ENCODE data around the gene ARHGAP6. TPM values are rescaled to one million over a fixed set of nuclear protein-coding genes. Genes with fewer than 3 reads are reported as not detected.

The ARHGAP6 gene
- total RNA-seq, 1 experiment from 2014 or later: 0.07 TPM

GRCh38 chrX:11470250-11470974, 195.3 kb downstream of the ARHGAP6 start:
- H2BK15ac ChIP-seq (ENCODE audit: low read depth, low read length): no peak overlapping the region
- no peak overlapping the region for H4K5ac ChIP-seq (ENCODE audit: insufficient read length, low read depth, low read length)
- no peaks in the 10 kb centered on the region for H3K4me1 Mint-ChIP-seq
- H2BK12ac ChIP-seq (ENCODE audit: insufficient read length, low read depth, low read length): no peak overlapping the region
- H3K14ac ChIP-seq (ENCODE audit: insufficient read depth, low read length): no peak overlapping the region
- no peak overlapping the region for H3K4me2 ChIP-seq (ENCODE audit: insufficient read depth, insufficient read length, low read length)
- H4K20me1 ChIP-seq (ENCODE audit: control insufficient read depth, insufficient read depth, insufficient read length): no peaks in the 10 kb centered on the region
- no peak overlapping the region for H3K4ac ChIP-seq (ENCODE audit: low read depth, low read length)
- H2BK20ac ChIP-seq (ENCODE audit: low read depth, low read length, poor library complexity, severe bottlenecking): no peak overlapping the region
- H3K79me2 ChIP-seq (ENCODE audit: insufficient read depth, low read length): no peaks in the 10 kb centered on the region
- no peaks in the 10 kb centered on the region for H3K27me3 ChIP-seq (ENCODE audit: insufficient read depth, low read length)
- no peak overlapping the region for H3K27ac Mint-ChIP-seq
- H2AK5ac ChIP-seq (ENCODE audit: insufficient read length, low read length): no peak overlapping the region
- H3K18ac ChIP-seq (ENCODE audit: insufficient read length, low read depth, low read length): no peak overlapping the region
- no peaks in the 10 kb centered on the region for H3K23me2 ChIP-seq (ENCODE audit: insufficient read length, low read depth, low read length, poor library complexity, severe bottlenecking)
- H3T11ph ChIP-seq (ENCODE audit: low read length): no peak overlapping the region
- peaks cover 4% of the 10 kb centered on the region for H3K9me3 ChIP-seq (ENCODE audit: control insufficient read depth, low read depth, low read length)
- no peaks in the 10 kb centered on the region for H3K4me1 ChIP-seq (ENCODE audit: insufficient read depth, low read length)
- H3K56ac ChIP-seq (ENCODE audit: insufficient read length, low read depth, low read length): no peak overlapping the region
- no peak overlapping the region for H3K23ac ChIP-seq (ENCODE audit: insufficient read length, low read depth, low read length)
- no peak overlapping the region for H4K91ac ChIP-seq (ENCODE audit: insufficient read length, low read depth, low read length)
- no peak for DNase-seq
- H4K8ac ChIP-seq (replicated peaks; ENCODE audit: insufficient read length, low read depth, low read length): no peak overlapping the region
- H3K4me3 Mint-ChIP-seq: no peak overlapping the region
- H2BK5ac ChIP-seq (ENCODE audit: insufficient read length, low read length): no peak overlapping the region
- no peaks in the 10 kb centered on the region for H3K79me1 ChIP-seq (ENCODE audit: insufficient read depth, low read depth, low read length, poor library complexity, severe bottlenecking)
- H2BK120ac ChIP-seq (ENCODE audit: low read depth, low read length, poor library complexity, severe bottlenecking): no peak overlapping the region
- peaks cover 60 to 63% of the 10 kb centered on the region in 2 experiments for H3K9me3 Mint-ChIP-seq
- no CpG with 5 or more reads among the region's 1 CpG for WGBS (ENCODE audit: extremely low coverage, insufficient read length, low lambda C conversion rate)
- no peak overlapping the region for H2AFZ ChIP-seq (ENCODE audit: low read length)
- no peak overlapping the region for H3K9ac ChIP-seq (ENCODE audit: extremely low read depth, insufficient read length, low read length)
- TF ChIP-seq, protein P1, sequence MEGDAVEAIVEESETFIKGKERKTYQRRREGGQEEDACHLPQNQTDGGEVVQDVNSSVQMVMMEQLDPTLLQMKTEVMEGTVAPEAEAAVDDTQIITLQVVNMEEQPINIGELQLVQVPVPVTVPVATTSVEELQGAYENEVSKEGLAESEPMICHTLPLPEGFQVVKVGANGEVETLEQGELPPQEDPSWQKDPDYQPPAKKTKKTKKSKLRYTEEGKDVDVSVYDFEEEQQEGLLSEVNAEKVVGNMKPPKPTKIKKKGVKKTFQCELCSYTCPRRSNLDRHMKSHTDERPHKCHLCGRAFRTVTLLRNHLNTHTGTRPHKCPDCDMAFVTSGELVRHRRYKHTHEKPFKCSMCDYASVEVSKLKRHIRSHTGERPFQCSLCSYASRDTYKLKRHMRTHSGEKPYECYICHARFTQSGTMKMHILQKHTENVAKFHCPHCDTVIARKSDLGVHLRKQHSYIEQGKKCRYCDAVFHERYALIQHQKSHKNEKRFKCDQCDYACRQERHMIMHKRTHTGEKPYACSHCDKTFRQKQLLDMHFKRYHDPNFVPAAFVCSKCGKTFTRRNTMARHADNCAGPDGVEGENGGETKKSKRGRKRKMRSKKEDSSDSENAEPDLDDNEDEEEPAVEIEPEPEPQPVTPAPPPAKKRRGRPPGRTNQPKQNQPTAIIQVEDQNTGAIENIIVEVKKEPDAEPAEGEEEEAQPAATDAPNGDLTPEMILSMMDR (conservative IDR thresholded peaks at IDR 0.05): no peak
- no peak overlapping the region for H3K27ac ChIP-seq (ENCODE audit: insufficient read length, low read depth, low read length)
- H3K36me3 Mint-ChIP-seq (ENCODE audit: insufficient read depth in 1 of 3, low read depth in 3 of 3): no peaks in the 10 kb centered on the region; a peak in 2 of 7 replicates
- peaks cover 2% of the 10 kb centered on the region for H3K27me3 Mint-ChIP-seq (ENCODE audit: low read depth)

Measured in H9 (cell line).